G401.6 (cell line): ENCODE measurements around the gene PRX.

ENCODE experiments used
- FAIRE-seq: peaks from 2 replicates; lab custom pipeline; 2012; peaks lifted over from hg19 to GRCh38; lab: Jason Lieb, UNC

The PRX gene

DNA sequence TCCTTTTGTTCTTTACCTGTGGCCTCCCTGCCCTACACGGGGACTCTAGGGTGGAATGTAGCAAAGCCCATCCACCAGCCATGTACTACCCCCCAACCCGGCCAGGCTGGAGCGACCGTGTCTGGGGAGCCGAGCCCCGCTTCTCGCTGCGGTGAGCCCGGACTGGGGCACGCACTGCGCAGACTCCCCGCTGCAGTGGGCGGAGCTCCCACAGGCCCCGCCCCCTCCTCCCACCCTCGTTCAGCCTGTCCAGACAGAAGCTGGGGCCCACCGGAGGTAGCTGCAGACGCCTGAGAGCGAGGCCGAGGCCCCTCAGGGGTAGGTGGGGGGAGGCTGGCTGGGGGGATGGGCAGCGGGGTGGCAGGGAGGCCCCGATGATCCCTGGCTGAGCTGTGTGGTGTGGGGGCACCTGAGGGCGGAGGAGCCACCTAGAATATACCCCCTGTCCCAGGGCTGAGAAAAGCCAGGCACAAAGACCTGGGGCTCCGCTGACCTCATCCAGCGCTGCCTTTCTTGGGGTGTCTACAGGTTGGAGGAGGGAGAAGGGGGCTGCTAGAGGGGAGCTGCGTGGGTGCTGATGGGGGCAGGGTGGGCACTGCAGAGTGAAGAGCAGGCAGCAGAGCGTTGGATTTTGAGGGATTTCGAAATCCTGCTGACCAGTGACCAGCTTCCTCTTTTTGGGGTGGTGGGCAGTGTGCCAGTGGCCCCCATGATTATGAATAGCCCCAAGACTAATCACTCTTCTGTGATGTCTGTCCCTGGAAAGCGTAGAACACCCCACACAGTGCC is 47.4 kb downstream of the PRX start:
- no peak for FAIRE-seq

DNA sequence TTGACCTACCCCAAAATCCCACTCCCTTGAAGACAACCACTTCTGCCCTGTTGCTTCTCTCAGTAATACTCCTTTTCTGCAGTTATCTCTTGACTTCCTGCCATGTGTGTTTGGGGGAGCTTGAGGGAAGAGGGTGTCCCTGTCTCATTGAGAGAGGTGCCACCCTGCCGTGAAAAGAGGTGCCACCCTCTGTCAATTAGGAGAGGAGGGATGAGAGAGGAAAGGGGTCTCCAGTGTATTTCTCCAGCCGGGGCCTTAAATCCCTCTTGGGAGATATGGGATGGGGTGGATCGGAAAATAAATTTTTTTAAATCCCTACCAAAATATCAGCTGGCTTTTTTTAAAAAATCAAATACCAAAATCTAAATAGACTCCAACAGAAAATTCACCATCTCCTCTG is 48.2 kb downstream of the PRX start:
- FAIRE-seq = no peak

DNA sequence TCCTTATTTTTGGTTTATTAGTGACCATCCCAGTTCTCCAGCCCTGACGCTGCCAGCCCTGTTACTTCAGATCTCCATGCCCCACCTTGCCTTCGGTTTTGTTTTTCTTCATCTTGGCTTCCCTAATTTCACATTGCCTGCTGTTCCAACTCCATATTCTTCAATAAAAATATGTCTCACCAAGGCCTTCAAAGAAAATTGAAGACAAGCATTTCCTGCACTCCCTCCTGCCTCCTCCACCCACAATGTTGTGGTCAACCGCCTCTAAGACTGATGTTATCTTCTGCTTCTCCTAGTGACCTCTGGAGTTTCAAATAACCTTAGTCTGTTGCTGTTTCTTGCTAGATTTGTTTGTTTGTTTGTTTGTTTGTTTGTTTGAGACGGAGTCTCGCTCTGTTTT is 50.1 kb downstream of the PRX start:
- FAIRE-seq = no peak

DNA sequence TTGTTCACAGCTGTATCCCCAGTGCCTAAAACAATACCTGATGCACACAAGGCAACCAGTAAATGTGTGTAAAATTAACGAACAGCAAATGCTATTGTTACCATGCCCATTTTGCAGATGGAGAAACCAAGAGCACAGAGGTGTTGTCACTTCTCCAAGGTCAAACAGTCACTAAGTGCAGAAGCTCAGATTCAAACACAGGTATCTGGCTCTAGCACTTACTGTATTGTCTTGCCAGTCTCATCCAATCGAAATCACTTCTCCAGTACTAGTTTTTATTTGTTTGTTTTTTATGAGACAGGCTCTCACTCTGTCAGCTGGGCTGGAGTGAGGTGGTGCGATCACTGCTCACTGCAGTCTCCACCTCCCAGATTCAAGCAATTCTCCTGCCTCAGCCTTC is 51.0 kb downstream of the PRX start:
- FAIRE-seq = no peak

DNA sequence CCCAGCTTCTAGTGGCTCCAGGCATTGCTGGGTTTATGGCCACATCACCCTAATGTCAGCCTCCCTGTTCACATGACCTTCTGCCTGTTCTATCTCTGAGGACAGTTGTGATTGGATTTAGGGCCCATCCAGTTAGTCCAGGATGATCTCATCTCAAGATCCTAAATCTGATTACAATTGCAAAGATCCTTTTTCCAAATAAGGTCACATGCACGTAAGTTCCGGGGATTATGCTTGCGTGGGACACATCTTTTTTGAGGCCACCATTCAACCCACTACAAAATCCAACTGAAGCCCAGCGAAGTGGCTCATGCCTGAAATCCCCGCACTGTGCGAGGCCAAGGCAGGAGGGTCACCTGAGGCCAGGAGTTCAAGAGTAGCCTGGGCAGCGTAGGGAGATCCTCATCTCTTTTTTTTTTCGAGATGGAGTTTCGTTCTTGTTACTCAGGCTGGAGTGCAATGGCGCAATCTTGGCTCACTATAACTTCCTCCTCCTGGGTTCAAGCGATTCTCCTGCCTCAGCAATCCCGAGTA is 52.4 kb downstream of the PRX start:
- FAIRE-seq = no peak

DNA sequence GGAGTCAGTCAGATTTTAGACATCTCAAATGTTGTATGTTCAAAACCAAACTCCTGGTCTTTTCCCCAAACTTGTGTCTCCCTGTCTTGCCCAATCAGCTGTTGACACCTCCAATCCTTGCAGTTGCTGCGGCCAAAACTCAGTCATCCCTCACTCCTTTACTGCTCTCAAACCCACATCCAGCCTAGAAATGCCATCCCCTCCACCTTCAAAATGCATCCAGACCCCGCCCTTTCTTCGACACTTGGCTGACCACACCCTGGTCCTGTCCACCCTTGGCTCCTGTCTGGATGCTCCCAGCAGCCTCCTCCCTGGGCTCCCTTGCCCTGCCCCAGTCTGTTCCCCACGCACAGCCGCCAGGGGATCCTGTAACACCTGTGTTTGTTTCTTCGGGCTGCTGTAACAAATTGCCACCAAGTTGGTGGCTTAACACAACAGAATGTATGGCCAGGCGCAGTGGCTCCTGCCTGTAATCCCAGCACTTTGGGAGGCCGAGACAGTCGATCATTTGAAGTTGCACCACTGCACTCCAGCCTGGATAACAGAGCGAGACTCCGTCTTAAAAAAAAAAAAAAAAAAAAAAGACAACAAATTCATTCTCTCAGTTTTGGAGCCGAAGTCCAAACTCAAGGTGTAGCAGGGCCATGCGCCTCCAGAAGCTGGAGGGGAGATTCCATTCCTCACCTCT is 53.0 kb downstream of the PRX start:
- FAIRE-seq = no peak

DNA sequence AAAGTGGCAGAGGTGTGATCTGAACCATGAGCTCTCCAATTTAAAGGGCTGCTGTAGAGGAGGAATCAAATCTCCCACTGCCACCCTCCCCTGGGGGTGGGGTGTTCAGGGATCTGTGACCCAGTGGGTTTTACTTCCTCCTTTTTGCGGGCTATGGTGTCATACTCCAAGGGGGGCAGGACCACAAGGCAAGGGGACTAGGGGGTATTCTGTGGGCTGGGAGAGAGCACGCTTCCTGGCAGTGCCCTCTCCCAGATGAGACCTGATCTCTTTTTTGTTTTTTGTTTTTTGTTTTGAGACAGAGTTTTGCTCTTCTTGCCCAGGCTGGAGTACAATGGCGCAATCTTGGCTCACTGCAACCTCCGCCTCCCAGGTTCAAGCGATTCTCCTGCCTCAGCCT is 54.4 kb downstream of the PRX start:
- no peak for FAIRE-seq

DNA sequence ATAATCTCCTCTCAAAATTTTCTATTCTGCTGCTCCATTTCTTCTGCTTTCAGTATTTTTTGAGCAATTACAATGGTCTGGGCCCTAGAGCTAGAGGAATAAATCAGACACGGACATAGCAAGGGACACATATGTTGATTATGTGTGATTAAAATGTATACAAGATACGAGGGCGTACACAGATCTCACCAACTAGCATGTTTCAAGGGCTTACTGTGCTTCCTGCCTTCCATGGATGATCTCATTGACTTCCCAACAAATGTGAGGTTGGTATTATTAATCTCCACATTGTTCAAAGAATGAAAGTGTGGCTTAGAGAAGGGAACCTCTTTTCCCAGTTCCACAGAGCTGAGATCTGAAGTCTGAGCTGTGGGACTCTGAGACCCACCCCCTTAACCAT is 55.5 kb downstream of the PRX start:
- no peak for FAIRE-seq

DNA sequence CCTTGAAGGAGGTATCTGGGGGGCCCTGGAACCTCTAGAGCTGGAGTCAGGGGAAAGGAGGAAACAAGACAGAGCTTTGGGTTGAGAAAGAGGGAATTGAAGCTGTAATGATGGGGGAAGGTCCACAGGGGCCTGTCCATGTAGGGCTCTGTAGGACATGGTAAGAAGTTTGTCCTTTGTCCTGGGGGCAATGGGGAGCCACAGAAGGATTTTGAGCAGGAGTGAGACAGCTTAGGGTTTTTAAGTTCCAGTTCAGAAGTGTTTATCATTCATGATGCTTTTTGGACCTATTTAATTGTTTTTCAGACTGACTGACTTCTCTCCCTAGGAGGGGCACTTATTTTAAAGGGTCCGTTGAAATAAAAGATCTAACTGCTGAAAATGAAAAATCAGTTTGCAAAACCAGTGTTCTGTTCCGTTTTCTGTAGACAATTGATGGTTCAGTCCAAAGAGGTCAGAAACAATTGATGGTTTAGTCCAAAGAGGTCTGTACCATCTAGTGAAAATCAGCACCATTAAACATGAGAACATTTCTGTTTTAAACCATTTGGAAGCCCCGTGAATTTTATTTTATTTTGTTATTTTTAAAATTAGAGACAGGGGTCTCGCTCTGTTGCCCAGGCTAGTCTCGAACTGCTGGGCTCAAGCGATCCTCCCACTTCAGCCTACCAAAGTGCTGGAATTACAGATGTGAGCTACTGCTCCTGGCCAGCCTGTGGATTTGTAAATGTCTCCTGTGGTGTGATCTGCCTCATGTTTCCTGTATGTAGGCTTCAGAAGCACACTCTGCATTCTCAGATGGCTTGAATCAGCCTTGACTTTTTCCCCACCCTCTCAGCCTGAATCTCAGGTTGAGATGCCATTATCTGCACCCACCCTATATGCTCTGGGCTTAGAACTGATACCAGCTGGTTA is 56.2 kb downstream of the PRX start:
- no peak for FAIRE-seq

DNA sequence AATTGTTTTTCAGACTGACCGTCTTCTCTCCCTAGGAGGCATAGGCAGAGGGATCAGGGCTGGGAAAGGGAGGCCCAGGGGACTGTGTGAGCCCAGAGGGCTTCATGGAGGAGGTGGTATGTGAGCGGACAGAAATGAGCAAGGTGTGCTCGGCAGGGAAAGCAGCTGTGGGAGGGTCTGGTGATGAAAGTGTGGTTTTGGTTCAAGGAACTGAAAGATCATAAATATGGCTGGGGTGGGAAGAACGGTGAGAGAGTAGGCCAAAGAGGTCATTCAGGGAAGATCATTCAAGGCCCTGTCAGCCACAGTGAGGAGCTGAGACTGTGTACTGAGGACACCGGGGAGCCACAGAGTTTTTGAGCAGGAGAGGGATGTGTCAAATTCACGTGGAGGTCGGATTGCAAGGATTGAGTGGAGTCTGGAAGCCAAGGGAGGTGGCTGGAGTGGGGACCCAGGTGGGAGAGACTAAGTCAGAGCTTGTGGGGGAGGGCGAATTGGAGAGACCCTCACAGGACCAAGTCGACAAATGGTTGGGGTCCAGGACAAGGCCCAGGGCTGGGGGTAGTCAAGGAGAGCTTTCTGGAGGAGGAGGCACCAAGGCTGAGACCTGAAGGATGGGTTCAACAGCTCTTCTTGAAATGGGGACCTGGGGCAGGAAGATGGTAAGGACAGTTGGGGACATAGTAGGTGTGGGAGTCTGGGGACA is 57.0 kb downstream of the PRX start:
- FAIRE-seq = no peak

DNA sequence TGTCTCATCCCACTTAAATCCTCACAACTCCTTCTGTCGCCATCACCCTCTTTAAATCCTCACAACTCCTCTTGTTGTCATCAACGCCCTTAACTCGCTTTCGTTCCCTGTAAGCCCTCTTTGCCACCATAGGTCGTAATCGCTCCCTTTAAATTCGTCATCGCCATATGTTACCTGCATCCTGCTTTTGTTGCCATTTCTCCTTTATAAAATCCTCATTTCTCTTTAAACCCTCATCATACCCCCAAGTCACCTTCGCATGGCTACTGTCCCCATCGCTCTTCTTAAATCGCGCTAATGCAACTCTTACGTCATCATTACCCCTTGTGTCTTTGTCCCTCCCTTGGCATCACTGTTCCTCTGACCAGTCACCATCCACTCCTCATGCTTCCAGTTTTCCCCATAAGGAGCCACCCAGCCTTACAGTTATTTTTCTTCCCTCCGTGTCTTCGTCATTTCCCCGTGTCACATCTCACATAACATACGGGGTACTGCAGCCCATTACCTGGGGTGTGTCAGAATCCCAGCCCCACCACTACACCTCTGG is 64.1 kb downstream of the PRX start:
- no peak for FAIRE-seq

DNA sequence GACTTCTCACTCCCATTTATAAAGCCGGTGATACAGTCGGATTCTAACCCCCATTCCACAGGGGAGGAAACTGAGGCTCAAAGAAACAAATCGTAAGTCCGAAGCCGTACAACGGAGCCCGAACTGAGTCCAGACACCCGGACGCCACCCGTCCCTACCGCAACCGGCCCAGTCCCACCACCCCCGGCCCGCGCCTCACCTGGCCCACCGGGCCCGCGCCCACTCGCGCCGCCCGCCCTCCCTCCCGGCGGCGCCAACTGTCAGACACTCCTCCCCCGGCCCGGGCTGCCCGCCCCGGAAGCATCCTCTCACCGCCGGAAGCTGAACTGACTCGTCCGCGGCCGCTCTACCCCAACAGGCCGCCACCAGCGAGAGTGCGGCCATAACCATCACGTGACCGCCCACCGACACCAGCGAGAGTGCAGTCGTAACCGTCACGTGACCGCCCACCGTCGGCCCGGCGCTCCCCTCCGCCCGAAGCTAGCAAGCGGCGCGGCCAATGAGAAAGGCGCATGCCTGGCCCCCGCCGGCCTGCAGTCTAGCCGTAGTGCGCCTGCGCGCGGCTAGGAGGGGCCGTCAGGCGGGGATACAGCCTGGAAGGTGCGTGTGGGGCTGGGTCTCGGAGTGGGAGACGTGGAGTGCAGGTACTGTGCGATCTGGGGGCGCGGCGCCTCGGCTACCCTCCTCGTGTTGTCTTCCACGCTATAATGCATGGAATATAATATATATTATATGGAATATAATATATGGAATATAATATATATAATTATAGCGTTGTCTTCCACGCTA is 64.9 kb downstream of the PRX start, which contains the start of the genes C19orf47 and PLD3:
C19orf47 (minus strand) TSS at position 273 of the 789 bp plus-strand sequence. CDS start 6,540 bp downstream, outside the sequence.
PLD3 (plus strand) TSS at position 571 of the 789 bp plus-strand sequence. CDS start 17,789 bp downstream, outside the sequence.
- FAIRE-seq = peak; percentile 95

DNA sequence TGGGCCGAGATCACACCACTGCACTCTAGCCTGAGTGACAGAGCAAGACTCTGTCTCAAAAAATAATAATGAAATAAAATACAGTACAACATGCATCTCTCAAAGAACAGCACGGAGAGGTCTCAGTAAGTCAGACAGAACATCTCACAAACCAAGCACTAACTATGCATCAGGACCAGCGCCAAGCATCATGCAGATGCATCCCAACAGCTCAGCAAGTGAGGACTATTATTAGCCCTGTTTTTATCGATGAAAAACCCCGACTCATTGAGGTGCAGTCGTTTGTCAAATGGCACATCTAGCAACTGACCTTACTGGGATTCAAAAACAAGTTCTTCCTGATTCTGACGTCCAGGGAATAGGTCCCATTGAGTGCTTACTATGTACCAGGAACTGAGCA is 68.8 kb downstream of the PRX start:
- FAIRE-seq = no peak
